Parathyroid adenoma (tissue), 2 donors: ENCODE measurements around the gene FLT1.

Experiments used
- H2AFZ ChIP-seq: fragments of 300-600 bp; sonication (generic); one replicate; pipeline ENCODE4 v1.7.0; 2017; ENCODE audit warnings: antibody characterized with exemption, mild to moderate bottlenecking
- H3K27ac ChIP-seq: fragments of 300-600 bp; sonication (generic); one replicate; pipeline ENCODE4 v1.7.0; 2017
- H3K27me3 ChIP-seq: fragments of 300-600 bp; sonication (generic); one replicate; pipeline ENCODE4 v1.7.0; 2017; ENCODE audit warnings: low read length; ENCODE audit not compliant: control insufficient read depth, insufficient read depth
- H3K36me3 ChIP-seq: fragments of 300-600 bp; sonication (generic); one replicate; pipeline ENCODE4 v1.7.0; 2017; ENCODE audit warnings: low read length; ENCODE audit not compliant: control insufficient read depth, insufficient read depth
- H3K4me1 ChIP-seq: fragments of 300-600 bp; sonication (generic); one replicate; pipeline ENCODE4 v1.7.0; 2017; ENCODE audit warnings: control low read depth
- H3K4me2 ChIP-seq: fragments of 300-600 bp; sonication (generic); one replicate; pipeline ENCODE4 v1.7.0; 2017; ENCODE audit warnings: low read length
- H3K4me3 ChIP-seq: fragments of 300-600 bp; sonication (generic); one replicate; pipeline ENCODE4 v1.7.0; 2017; ENCODE audit warnings: low read depth, low read length
- H3K79me2 ChIP-seq: fragments of 300-600 bp; sonication (generic); one replicate; pipeline ENCODE4 v1.7.0; 2017; ENCODE audit warnings: control low read depth
- H3K9ac ChIP-seq: fragments of 300-600 bp; sonication (generic); one replicate; pipeline ENCODE4 v1.7.0; 2017; ENCODE audit warnings: mild to moderate bottlenecking
- H3K9me3 ChIP-seq: fragments of 300-600 bp; sonication (generic); one replicate; pipeline ENCODE4 v1.7.0; 2017; ENCODE audit warnings: low read length; ENCODE audit not compliant: control insufficient read depth
- CTCF ChIP-seq: fragments of 300-600 bp; sonication (generic); IDR thresholded peaks from one replicate; pipeline ENCODE4 v1.7.0; 2017; ENCODE audit warnings: antibody characterized with exemption, mild to moderate bottlenecking
- donor health status: primary hyperparathyroidism.

The FLT1 gene

GRCh38 chr13:28328271-28328607 lies 166.7 kb downstream of the FLT1 start:
- no peak overlapping the region for H3K4me2 ChIP-seq
- H3K79me2 ChIP-seq, result no peaks in the 10 kb centered on the region
- no peak overlapping the region for H3K9ac ChIP-seq
- TF ChIP-seq CTCF, result no peak
- H3K9me3 ChIP-seq, result no peaks in the 10 kb centered on the region
- no peaks in the 10 kb centered on the region for H3K4me1 ChIP-seq
- no peak overlapping the region for H3K27ac ChIP-seq
- H3K4me3 ChIP-seq, result no peak overlapping the region
- H2AFZ ChIP-seq, result no peak overlapping the region
- no peaks in the 10 kb centered on the region for H3K36me3 ChIP-seq
- no peaks in the 10 kb centered on the region for H3K27me3 ChIP-seq

- Histone ChIP-seq H3K79me2 (no peaks in the 10 kb centered on the region), H3K27ac (no peak overlapping the region), H3K4me2 (no peak overlapping the region), H2AFZ (no peak overlapping the region), H3K9me3 (no peaks in the 10 kb centered on the region), H3K36me3 (no peaks in the 10 kb centered on the region), H3K9ac (no peak overlapping the region), H3K4me1 (no peaks in the 10 kb centered on the region), H3K4me3 (no peak overlapping the region), H3K27me3 (no peaks in the 10 kb centered on the region)
- no peak for TF ChIP-seq CTCF
Measured at GRCh38 chr13:28327373-28328270, 167.3 kb downstream of the FLT1 start.

- Histone ChIP-seq H3K79me2 (no peaks in the 10 kb centered on the region), H3K9ac (no peak overlapping the region), H3K4me3 (no peak overlapping the region), H3K36me3 (no peaks in the 10 kb centered on the region), H2AFZ (no peak overlapping the region), H3K4me1 (no peaks in the 10 kb centered on the region), H3K9me3 (no peaks in the 10 kb centered on the region), H3K27ac (no peak overlapping the region), H3K27me3 (no peaks in the 10 kb centered on the region), H3K4me2 (no peak overlapping the region)
- TF ChIP-seq CTCF, result no peak
Measured at GRCh38 chr13:28326056-28326455, 168.9 kb downstream of the FLT1 start.

- Histone ChIP-seq H2AFZ (no peak overlapping the region), H3K27me3 (no peaks in the 10 kb centered on the region), H3K36me3 (no peaks in the 10 kb centered on the region), H3K4me3 (no peak overlapping the region), H3K4me1 (no peaks in the 10 kb centered on the region), H3K4me2 (no peak overlapping the region), H3K27ac (no peak overlapping the region), H3K9ac (no peak overlapping the region), H3K9me3 (no peaks in the 10 kb centered on the region), H3K79me2 (no peaks in the 10 kb centered on the region)
- TF ChIP-seq CTCF, result no peak
Measured at GRCh38 chr13:28325022-28325421, 169.9 kb downstream of the FLT1 start.
